Central memory CD8-positive, alpha-beta T cell (primary cell): ENCODE data around the gene CTBP1.

Experiments used
- ATAC-seq: fragments of 150-1000 bp; cut with Tn5 transposase; replicated peaks from 2 replicates; pipeline ENCODE4 v1.10.0; 2022; ENCODE audit warnings: mild to moderate bottlenecking, moderate FRiP score, moderate number of reproducible peaks; ENCODE audit not compliant: poor library complexity, severe bottlenecking; ENCODE audit errors: extremely low read depth
- DNase-seq, 2 donors: peaks; one replicate each; pipeline ENCODE4 v3.0.0; 2021; ENCODE audit warnings: low spot score in 2 of 2
- H3K27ac Mint-ChIP-seq: one replicate; pipeline ENCODE4 v1.8.0; 2022; ENCODE audit warnings: low read depth, mild to moderate bottlenecking, moderate library complexity, mixed read lengths
- H3K27me3 Mint-ChIP-seq: one replicate; pipeline ENCODE4 v1.8.0; 2022; ENCODE audit warnings: mixed read lengths
- H3K36me3 Mint-ChIP-seq: one replicate; pipeline ENCODE4 v1.8.0; 2022; ENCODE audit warnings: mild to moderate bottlenecking, moderate library complexity, mixed read lengths; ENCODE audit not compliant: insufficient read depth
- H3K4me1 Mint-ChIP-seq: one replicate; pipeline ENCODE4 v1.8.0; 2022; ENCODE audit warnings: mixed read lengths
- H3K4me3 Mint-ChIP-seq: one replicate; pipeline ENCODE4 v1.8.0; 2022; ENCODE audit warnings: mild to moderate bottlenecking, moderate library complexity, mixed read lengths
- H3K9me3 Mint-ChIP-seq: one replicate; pipeline ENCODE4 v1.8.0; 2022; ENCODE audit warnings: mixed read lengths

The CTBP1 gene

GRCh38 chr4:1291996-1292702 is 43.2 kb upstream of the CTBP1 start:
- H3K4me1 Mint-ChIP-seq: peaks cover 51% of the 10 kb centered on the region
- no peak for DNase-seq
- peaks cover 12% of the 10 kb centered on the region for H3K36me3 Mint-ChIP-seq
- no peaks in the 10 kb centered on the region for H3K9me3 Mint-ChIP-seq
- H3K27ac Mint-ChIP-seq: peak overlapping the region; percentile 85
- peak overlapping the region; percentile 87 for H3K4me3 Mint-ChIP-seq
- H3K27me3 Mint-ChIP-seq: no peaks in the 10 kb centered on the region
- ATAC-seq: no peak

GRCh38 chr4:1291091-1291490 is 42.2 kb upstream of the CTBP1 start:
- peaks cover 4% of the 10 kb centered on the region for H3K9me3 Mint-ChIP-seq
- no peaks in the 10 kb centered on the region for H3K27me3 Mint-ChIP-seq
- DNase-seq (no peak), ATAC-seq (no peak)
- peaks cover 41% of the 10 kb centered on the region for H3K4me1 Mint-ChIP-seq
- H3K27ac Mint-ChIP-seq: peak overlapping the region; percentile 85
- peaks cover 12% of the 10 kb centered on the region for H3K36me3 Mint-ChIP-seq
- peak overlapping the region; percentile 87 for H3K4me3 Mint-ChIP-seq

- H3K4me1 Mint-ChIP-seq: peaks cover 41% of the 10 kb centered on the region
- H3K4me3 Mint-ChIP-seq: peak overlapping the region; percentile 87
- no peak for DNase-seq
- no peak for ATAC-seq
- peak overlapping the region; percentile 85 for H3K27ac Mint-ChIP-seq
- H3K9me3 Mint-ChIP-seq: peaks cover 5% of the 10 kb centered on the region
- H3K27me3 Mint-ChIP-seq: no peaks in the 10 kb centered on the region
- peaks cover 10% of the 10 kb centered on the region for H3K36me3 Mint-ChIP-seq
Observed at GRCh38 chr4:1290165-1290977, 41.4 kb upstream of the CTBP1 start.

GRCh38 chr4:1289207-1290164 is 40.6 kb upstream of the CTBP1 start, which contains the start of gene MAEA:
Gene MAEA (plus strand): TSS chr4:1289891. CDS start chr4:1289914, 23 bp downstream.
- Mint-ChIP-seq H3K4me1 (peaks cover 36% of the 10 kb centered on the region), H3K27me3 (no peaks in the 10 kb centered on the region), H3K27ac (peak within 1 kb of the TSS; percentile 85), H3K9me3 (peaks cover 5% of the 10 kb centered on the region), H3K4me3 (peak within 1 kb of the TSS; percentile 87), H3K36me3 (peaks cover 10% of the 10 kb centered on the region)
- DNase-seq: peak; percentile 96
- peak; percentile 99 for ATAC-seq

- ATAC-seq (no peak), DNase-seq (no peak)
- Mint-ChIP-seq H3K27ac (peak overlapping the region; percentile 85), H3K9me3 (peaks cover 5% of the 10 kb centered on the region), H3K4me1 (peaks cover 31% of the 10 kb centered on the region), H3K36me3 (peaks cover 10% of the 10 kb centered on the region), H3K27me3 (no peaks in the 10 kb centered on the region), H3K4me3 (peak overlapping the region; percentile 87)
Observed at GRCh38 chr4:1288786-1289185, 39.9 kb upstream of the CTBP1 start.

GRCh38 chr4:1285790-1286553 is 37.0 kb upstream of the CTBP1 start:
- Mint-ChIP-seq H3K9me3 (peaks cover 5% of the 10 kb centered on the region), H3K4me1 (peaks cover 8% of the 10 kb centered on the region), H3K27ac (no peak overlapping the region), H3K36me3 (peaks cover 6% of the 10 kb centered on the region), H3K4me3 (no peak overlapping the region), H3K27me3 (peaks cover 1% of the 10 kb centered on the region)
- no peak for DNase-seq
- ATAC-seq: no peak

- peaks cover 6% of the 10 kb centered on the region for H3K36me3 Mint-ChIP-seq
- peaks cover 5% of the 10 kb centered on the region for H3K9me3 Mint-ChIP-seq
- H3K27ac Mint-ChIP-seq: no peak overlapping the region
- peaks cover 1% of the 10 kb centered on the region for H3K4me1 Mint-ChIP-seq
- DNase-seq: no peak
- H3K4me3 Mint-ChIP-seq: no peak overlapping the region
- H3K27me3 Mint-ChIP-seq: peaks cover 8% of the 10 kb centered on the region
- no peak for ATAC-seq
Observed at GRCh38 chr4:1285151-1285789, 36.3 kb upstream of the CTBP1 start.

GRCh38 chr4:1283711-1284110 is 34.8 kb upstream of the CTBP1 start:
- H3K9me3 Mint-ChIP-seq: peaks cover 5% of the 10 kb centered on the region
- no peak overlapping the region for H3K27ac Mint-ChIP-seq
- peaks cover 2% of the 10 kb centered on the region for H3K36me3 Mint-ChIP-seq
- no peaks in the 10 kb centered on the region for H3K4me1 Mint-ChIP-seq
- ATAC-seq (no peak), DNase-seq (no peak)
- H3K27me3 Mint-ChIP-seq: peaks cover 9% of the 10 kb centered on the region
- H3K4me3 Mint-ChIP-seq: no peak overlapping the region

GRCh38 chr4:1279253-1279652 is 30.3 kb upstream of the CTBP1 start:
- Mint-ChIP-seq H3K27me3 (peaks cover 9% of the 10 kb centered on the region), H3K27ac (no peak overlapping the region), H3K4me1 (no peaks in the 10 kb centered on the region), H3K9me3 (no peaks in the 10 kb centered on the region), H3K4me3 (no peak overlapping the region), H3K36me3 (peaks cover 4% of the 10 kb centered on the region)
- no peak for ATAC-seq
- no peak for DNase-seq

- ATAC-seq: no peak
- peaks cover 9% of the 10 kb centered on the region for H3K27me3 Mint-ChIP-seq
- no peak overlapping the region for H3K4me3 Mint-ChIP-seq
- no peak overlapping the region for H3K27ac Mint-ChIP-seq
- peaks cover 4% of the 10 kb centered on the region for H3K36me3 Mint-ChIP-seq
- no peaks in the 10 kb centered on the region for H3K4me1 Mint-ChIP-seq
- no peaks in the 10 kb centered on the region for H3K9me3 Mint-ChIP-seq
- DNase-seq: no peak
Observed at GRCh38 chr4:1277667-1278665, 29.0 kb upstream of the CTBP1 start.
